Measurements from ENCODE around the gene ATF7. TPM values are rescaled to one million over a fixed set of nuclear protein-coding genes. Genes with fewer than 3 reads are reported as not detected.
"Not testable (repeated sequence)": the region's sequence is repeated elsewhere in the genome, so short reads cannot be mapped to it uniquely, and the experiment has no call there.

Gene ATF7
- total and polyA plus RNA-seq, 2 experiments from 2014 or later = 12.8 to 21.5 TPM

DNA sequence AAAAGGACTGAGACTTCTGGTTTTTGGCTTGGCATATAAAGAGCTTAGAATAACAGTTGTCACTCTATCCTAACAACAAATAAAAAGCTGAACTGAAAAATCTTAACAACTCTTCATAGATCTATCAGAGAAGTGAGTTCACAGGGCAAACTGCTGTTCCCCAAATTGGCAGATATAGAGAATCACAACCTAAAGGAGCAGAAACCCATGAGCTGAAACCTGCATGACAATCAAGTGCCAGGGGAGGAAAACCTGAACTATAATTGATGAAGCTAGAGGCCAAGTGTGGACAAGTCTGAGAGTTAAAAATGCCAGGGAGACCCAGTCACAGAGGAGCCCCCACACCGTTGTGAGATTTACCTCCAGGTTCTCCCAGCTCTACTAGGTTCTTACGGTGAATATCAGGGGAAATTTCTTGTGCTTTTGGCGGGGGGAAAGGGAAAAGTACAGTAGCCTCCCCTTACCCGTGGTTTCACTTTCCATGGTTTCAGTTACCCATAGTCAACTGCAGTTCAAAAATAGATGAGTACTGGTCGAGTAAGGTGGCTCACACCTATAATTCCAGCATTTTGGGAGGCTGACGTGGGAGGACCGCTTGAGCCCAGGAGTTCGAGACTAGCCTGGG, 53.9 kb downstream of the ATF7 start:
- H3K4me2 ChIP-seq (ENCODE audit: unreplicated experiment) = no peak overlapping the region
- H3K4me1 ChIP-seq (ENCODE audit: insufficient read depth) = peaks cover 47% of the 10 kb centered on the region
- H3K36me3 ChIP-seq (ENCODE audit: low read depth) = no peaks in the 10 kb centered on the region
- H3K27ac ChIP-seq = no peak overlapping the region
- in situ Hi-C loops (cut with MboI) = no loop called here
- H4K20me1 ChIP-seq (ENCODE audit: insufficient read depth) = no peaks in the 10 kb centered on the region; the same call in 1 of the 2 replicates
- no peak for TF ChIP-seq EZH2 (IDR thresholded peaks at IDR 0.05; ENCODE audit: insufficient read depth, poor library complexity, severe bottlenecking)
- no peak for TF ChIP-seq EZH2phosphoT487 (IDR thresholded peaks at IDR 0.05; ENCODE audit: insufficient read depth, low read depth)
- H3K9me2 ChIP-seq (ENCODE audit: insufficient read depth) = no peaks in the 10 kb centered on the region
- WGBS, 2 experiments (ENCODE audit: low coverage in 1 of 2, low lambda C conversion rate in 2 of 2, missing lambda C conversion rate in 2 of 2) = 92 to 95% methylated on average over 8 of the region's 8 CpGs
- H3F3A ChIP-seq (ENCODE audit: insufficient read depth) = peaks cover 47% of the 10 kb centered on the region
- no peak overlapping the region for H3K9ac ChIP-seq
- no peaks in the 10 kb centered on the region for H3K27me3 ChIP-seq (replicated peaks; ENCODE audit: insufficient read depth)
- no peak overlapping the region for H3K4me3 ChIP-seq
- H3K79me2 ChIP-seq (ENCODE audit: insufficient read depth) = peaks cover 86% of the 10 kb centered on the region
- DNase-seq = no peak
- no peaks in the 10 kb centered on the region for H3K9me3 ChIP-seq (ENCODE audit: low read depth)
- no peak overlapping the region for H2AFZ ChIP-seq

DNA sequence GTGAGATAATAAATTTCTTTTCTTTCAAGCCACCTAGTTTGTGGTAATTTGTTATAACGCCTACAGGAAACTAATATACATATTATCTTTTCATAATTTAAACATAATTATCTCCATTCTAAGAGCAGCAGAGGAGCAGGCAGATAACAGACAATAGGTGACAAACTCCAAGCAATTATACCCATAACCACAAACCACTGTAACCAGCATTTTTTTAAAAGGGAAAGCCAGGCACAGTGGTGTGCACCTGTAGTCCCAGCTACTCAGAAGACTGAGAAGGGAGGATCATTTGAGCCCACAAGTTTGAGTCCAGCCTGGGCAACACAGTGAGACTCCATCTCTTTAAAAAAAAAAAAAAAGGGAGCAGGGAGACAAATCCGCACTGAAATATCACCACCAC, 54.9 kb downstream of the ATF7 start:
- no peaks in the 10 kb centered on the region for H3K27me3 ChIP-seq (replicated peaks; ENCODE audit: insufficient read depth)
- H3K9ac ChIP-seq = no peak overlapping the region
- no peaks in the 10 kb centered on the region for H3K9me2 ChIP-seq (ENCODE audit: insufficient read depth)
- no peaks in the 10 kb centered on the region for H4K20me1 ChIP-seq (ENCODE audit: insufficient read depth)
- in situ Hi-C loops (cut with MboI) = no loop called here
- H3K9me3 ChIP-seq (ENCODE audit: low read depth) = no peaks in the 10 kb centered on the region
- TF ChIP-seq EZH2phosphoT487 (IDR thresholded peaks at IDR 0.05; ENCODE audit: insufficient read depth, low read depth) (no peak), EZH2 (IDR thresholded peaks at IDR 0.05; ENCODE audit: insufficient read depth, poor library complexity, severe bottlenecking) (no peak)
- H2AFZ ChIP-seq = no peak overlapping the region
- H3F3A ChIP-seq (ENCODE audit: insufficient read depth) = peaks cover 42% of the 10 kb centered on the region
- 96 to 100% methylated on average over 2 of the region's 2 CpGs for WGBS, 2 experiments (ENCODE audit: low coverage in 1 of 2, low lambda C conversion rate in 2 of 2, missing lambda C conversion rate in 2 of 2)
- no peak for DNase-seq
- peaks cover 44% of the 10 kb centered on the region for H3K4me1 ChIP-seq (ENCODE audit: insufficient read depth)
- H3K36me3 ChIP-seq (ENCODE audit: low read depth) = no peaks in the 10 kb centered on the region
- H3K27ac ChIP-seq = no peak overlapping the region
- H3K4me3 ChIP-seq = no peak overlapping the region
- H3K4me2 ChIP-seq (ENCODE audit: unreplicated experiment) = no peak overlapping the region
- peaks cover 86% of the 10 kb centered on the region for H3K79me2 ChIP-seq (ENCODE audit: insufficient read depth)

GRCh38 chr12:53568809-53569557, 57.2 kb downstream of the ATF7 start:
- H3K4me2 ChIP-seq (ENCODE audit: unreplicated experiment) = peak overlapping the region; percentile 19
- in situ Hi-C loops (cut with MboI) = no loop called here
- peaks cover 22% of the 10 kb centered on the region for H3F3A ChIP-seq (ENCODE audit: insufficient read depth)

DNA sequence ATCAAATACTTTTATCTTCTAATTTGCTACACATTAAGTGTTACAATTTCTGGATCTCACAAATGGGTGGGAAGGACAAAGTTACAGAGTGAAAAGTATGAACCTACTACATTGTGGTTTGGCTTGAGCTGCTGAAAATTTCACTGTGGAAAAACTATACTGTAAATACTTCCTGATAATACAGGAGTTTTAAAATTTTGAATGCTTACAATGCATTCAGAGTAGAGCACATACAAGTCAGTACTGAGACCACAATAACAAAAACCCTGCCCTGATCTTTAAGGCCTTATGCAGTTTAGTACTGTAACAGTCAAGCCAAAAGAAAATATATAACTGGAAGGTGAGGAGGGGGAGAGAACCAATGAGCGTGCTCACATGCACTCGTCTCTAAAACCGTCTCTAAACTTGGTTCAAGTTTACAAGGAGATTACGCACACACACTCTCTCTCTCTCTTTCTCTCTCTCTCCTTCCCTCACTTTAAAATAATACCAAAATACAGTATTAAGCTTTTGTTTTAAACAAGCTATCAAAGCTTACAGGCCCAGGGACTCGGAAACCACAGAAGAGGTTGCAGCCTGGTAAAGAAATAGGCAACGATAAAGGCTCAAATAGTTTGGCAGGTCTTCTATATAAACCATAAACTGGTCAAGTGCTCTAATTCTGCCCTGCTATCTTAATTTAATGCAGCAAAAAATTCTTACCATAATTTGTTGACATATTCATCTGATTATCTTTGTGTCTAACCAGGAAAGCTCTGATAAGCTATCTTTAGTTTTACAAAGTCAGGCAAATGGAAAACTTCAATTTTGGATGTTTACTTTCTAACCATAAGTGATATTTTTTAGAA, 58.0 kb downstream of the ATF7 start:
- peak; percentile 20 for DNase-seq
- Histone ChIP-seq H3K27me3 (replicated peaks; ENCODE audit: insufficient read depth) (no peaks in the 10 kb centered on the region), H3K79me2 (ENCODE audit: insufficient read depth) (peaks cover 85% of the 10 kb centered on the region), H3K4me1 (ENCODE audit: insufficient read depth) (peaks cover 23% of the 10 kb centered on the region), H3K36me3 (ENCODE audit: low read depth) (no peaks in the 10 kb centered on the region), H3K27ac (peak overlapping the region; percentile 33; the same call in 1 of the 2 replicates), H3K9me2 (ENCODE audit: insufficient read depth) (no peaks in the 10 kb centered on the region), H3K9ac (no peak overlapping the region), H3K4me2 (ENCODE audit: unreplicated experiment) (peak overlapping the region; percentile 19), H3K4me3 (no peak overlapping the region), H2AFZ (no peak overlapping the region), H3F3A (ENCODE audit: insufficient read depth) (peaks cover 22% of the 10 kb centered on the region), H4K20me1 (ENCODE audit: insufficient read depth) (no peaks in the 10 kb centered on the region), H3K9me3 (ENCODE audit: low read depth) (no peaks in the 10 kb centered on the region)
- in situ Hi-C loops (cut with MboI) = no loop called here
- 83 to 85% methylated on average over 6 of the region's 6 CpGs for WGBS, 2 experiments (ENCODE audit: low coverage in 1 of 2, low lambda C conversion rate in 2 of 2, missing lambda C conversion rate in 2 of 2)
- no peak for TF ChIP-seq EZH2phosphoT487 (IDR thresholded peaks at IDR 0.05; ENCODE audit: insufficient read depth, low read depth)
- no peak for TF ChIP-seq EZH2 (IDR thresholded peaks at IDR 0.05; ENCODE audit: insufficient read depth, poor library complexity, severe bottlenecking)

More at GRCh38 chr12:53568809-53569557, 57.2 kb downstream of the ATF7 start:
- H3K27me3 ChIP-seq (replicated peaks; ENCODE audit: insufficient read depth) = no peaks in the 10 kb centered on the region
- H3K36me3 ChIP-seq (ENCODE audit: low read depth) = no peaks in the 10 kb centered on the region
- H2AFZ ChIP-seq = no peak overlapping the region
- no peaks in the 10 kb centered on the region for H4K20me1 ChIP-seq (ENCODE audit: insufficient read depth)
- no peak overlapping the region for H3K9ac ChIP-seq
- no peaks in the 10 kb centered on the region for H3K9me3 ChIP-seq (ENCODE audit: low read depth)
- H3K4me3 ChIP-seq = no peak overlapping the region
- 91 to 94% methylated on average over 2 of the region's 2 CpGs for WGBS, 2 experiments (ENCODE audit: low coverage in 1 of 2, low lambda C conversion rate in 2 of 2, missing lambda C conversion rate in 2 of 2)
- no peaks in the 10 kb centered on the region for H3K9me2 ChIP-seq (ENCODE audit: insufficient read depth)
- peak overlapping the region; percentile 33 for H3K27ac ChIP-seq
- TF ChIP-seq EZH2phosphoT487 (IDR thresholded peaks at IDR 0.05; ENCODE audit: insufficient read depth, low read depth) (no peak), EZH2 (IDR thresholded peaks at IDR 0.05; ENCODE audit: insufficient read depth, poor library complexity, severe bottlenecking) (no peak)
- DNase-seq = peak; percentile 73
- peaks cover 86% of the 10 kb centered on the region for H3K79me2 ChIP-seq (ENCODE audit: insufficient read depth)
- peaks cover 23% of the 10 kb centered on the region for H3K4me1 ChIP-seq (ENCODE audit: insufficient read depth)

DNA sequence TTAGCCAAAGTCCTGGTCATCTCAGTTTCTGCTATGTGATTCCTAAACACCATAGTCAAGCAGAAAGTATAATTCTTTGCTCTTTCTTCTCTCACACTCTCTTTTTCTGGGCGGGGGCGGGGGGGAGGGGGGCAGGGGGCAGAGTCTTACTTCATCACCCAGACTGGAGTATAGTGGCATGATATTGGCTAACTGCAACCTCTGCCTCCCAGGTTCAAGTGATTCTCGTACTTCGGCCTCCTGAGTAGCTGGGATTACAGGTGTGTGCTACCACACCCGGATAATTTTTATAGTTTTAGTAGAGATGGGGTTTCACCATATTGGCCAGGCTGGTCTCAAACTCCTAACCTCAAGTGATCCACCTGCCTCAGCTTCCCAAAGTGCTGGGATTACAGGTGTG, 60.8 kb downstream of the ATF7 start:
- H3K36me3 ChIP-seq (ENCODE audit: low read depth); H3K9ac ChIP-seq; in situ Hi-C loops (cut with MboI); H2AFZ ChIP-seq; DNase-seq; H3K27ac ChIP-seq; H3K4me2 ChIP-seq (ENCODE audit: unreplicated experiment); H3K9me3 ChIP-seq (ENCODE audit: low read depth); H3K27me3 ChIP-seq (replicated peaks; ENCODE audit: insufficient read depth); H3K4me3 ChIP-seq; H4K20me1 ChIP-seq (ENCODE audit: insufficient read depth); H3K9me2 ChIP-seq (ENCODE audit: insufficient read depth): not testable (repeated sequence)
- Histone ChIP-seq H3F3A (ENCODE audit: insufficient read depth) (peaks cover 45% of the 10 kb centered on the region), H3K4me1 (ENCODE audit: insufficient read depth) (peaks cover 47% of the 10 kb centered on the region), H3K79me2 (ENCODE audit: insufficient read depth) (peaks cover 61% of the 10 kb centered on the region)
- 93 to 95% methylated on average over 5 of the region's 5 CpGs for WGBS, 2 experiments (ENCODE audit: low coverage in 1 of 2, low lambda C conversion rate in 2 of 2, missing lambda C conversion rate in 2 of 2)

All from GM23248 (cell line).